ENCODE measurements around the gene NGB. TPM values are rescaled to one million over a fixed set of nuclear protein-coding genes. Genes with fewer than 3 reads are reported as not detected.

NGB gene
- total and polyA plus RNA-seq, 9 of the 15 experiments (the other 6 are each of a cell fraction or from before 2014, with no cell fraction given) = not detected

- TF ChIP-seq GABPA (tag; conservative IDR thresholded peaks at IDR 0.05; ENCODE audit: low read depth) (no peak), ZBTB33 (CRISPR knock-in tag; IDR thresholded peaks at IDR 0.05) (no peak), PTRF (tag; IDR thresholded peaks at IDR 0.05) (no peak), GTF2E2 (tag; IDR thresholded peaks at IDR 0.05) (no peak), NRF1 (conservative IDR thresholded peaks at IDR 0.05 in 1 of 2, IDR thresholded peaks at IDR 0.05 in 1 of 2) (no peak), ILK (tag; IDR thresholded peaks at IDR 0.05; ENCODE audit: borderline replicate concordance, low read depth) (no peak), ARHGAP35 (IDR thresholded peaks at IDR 0.05; ENCODE audit: partially characterized antibody) (no peak), BACH1 (tag; IDR thresholded peaks at IDR 0.05) (no peak), GTF2A2 (tag; IDR thresholded peaks at IDR 0.05) (no peak)
Observed at GRCh38 chr14:77318006-77318553, 47.1 kb upstream of the NGB start (continued).
